Osteoblast (primary cell): ENCODE data around the gene PRIMPOL. TPM values are rescaled to one million over a fixed set of nuclear protein-coding genes. Genes with fewer than 3 reads are reported as not detected.
"Not testable (repeated sequence)": the region's sequence is repeated elsewhere in the genome, so short reads cannot be mapped to it uniquely, and the experiment has no call there.

Source experiments
- DNase-seq: peaks from one replicate; pipeline ENCODE4 v3.0.0; 2011; ENCODE audit warnings: low spot score, mixed read lengths; ENCODE audit not compliant: insufficient read length; ENCODE audit errors: missing footprints
- H2AFZ ChIP-seq: 2 replicates; pipeline ENCODE4 v1.6.0; 2011; ENCODE audit warnings: mild to moderate bottlenecking, low read length
- H3K27ac ChIP-seq: 2 replicates; pipeline ENCODE4 v1.5.1; 2011; ENCODE audit warnings: mild to moderate bottlenecking, low read depth, low read length, moderate library complexity
- H3K27me3 ChIP-seq: 2 replicates; pipeline ENCODE4 v1.6.0; 2012; ENCODE audit warnings: mild to moderate bottlenecking, control low read depth, inconsistent platforms, low read length, moderate library complexity; ENCODE audit not compliant: insufficient read depth
- H3K36me3 ChIP-seq: 2 replicates; pipeline ENCODE4 v1.5.1; 2011; ENCODE audit warnings: mild to moderate bottlenecking, low read length, control low read depth, moderate library complexity; ENCODE audit not compliant: insufficient read depth
- H3K4me1 ChIP-seq: 2 replicates; pipeline ENCODE4 v1.5.1; 2011; ENCODE audit warnings: mild to moderate bottlenecking, low read length, control low read depth, moderate library complexity; ENCODE audit not compliant: insufficient read depth
- H3K4me2 ChIP-seq: 2 replicates; pipeline ENCODE4 v1.6.0; 2011; ENCODE audit warnings: mild to moderate bottlenecking, low read length; ENCODE audit not compliant: insufficient read depth
- H3K4me3 ChIP-seq: fragments of 200-600 bp; sonication (generic); 3 replicates; pipeline ENCODE4 v1.5.1; 2012; ENCODE audit warnings: mild to moderate bottlenecking, low read length, inconsistent platforms; ENCODE audit not compliant: insufficient read depth
- H3K79me2 ChIP-seq: 2 replicates; pipeline ENCODE4 v1.6.0; 2012; ENCODE audit warnings: mild to moderate bottlenecking, low read length, control low read depth, inconsistent platforms; ENCODE audit not compliant: insufficient read depth
- H3K9me3 ChIP-seq: 2 replicates; pipeline ENCODE4 v1.5.1; 2011; ENCODE audit warnings: low read depth, low read length, control low read depth
- H4K20me1 ChIP-seq: 2 replicates; pipeline ENCODE4 v1.6.0; 2012; ENCODE audit warnings: mild to moderate bottlenecking, low read length, control low read depth; ENCODE audit not compliant: insufficient read depth
- CTCF ChIP-seq: IDR thresholded peaks from 2 replicates; pipeline ENCODE4 v1.5.1; 2011; ENCODE audit warnings: mild to moderate bottlenecking, low read depth, low read length, moderate library complexity; ENCODE audit errors: extremely low read depth
- total RNA-seq: library from RNA; depleted of rRNA; stranded (reverse); fragments of >200 nt; gene quantifications from 2 replicates; pipeline ENCODE4 v1.2.3, GENCODE V29; 2012

The PRIMPOL gene
- total RNA-seq, 1 donor = 16.6 TPM

- DNase-seq = peak; percentile 99
- peaks cover 33% of the 10 kb centered on the region for H3K79me2 ChIP-seq
- H2AFZ ChIP-seq = peak within 1 kb of the TSS; percentile 98
- peak within 1 kb of the TSS; percentile 88 for H3K4me3 ChIP-seq
- no peaks in the 10 kb centered on the region for H3K9me3 ChIP-seq
- peaks cover 25% of the 10 kb centered on the region for H3K4me1 ChIP-seq
- no peaks in the 10 kb centered on the region for H3K36me3 ChIP-seq
- H3K27ac ChIP-seq = peak within 1 kb of the TSS; percentile 65
- peak within 1 kb of the TSS; percentile 98 for H3K4me2 ChIP-seq
- TF ChIP-seq CTCF = no peak
- no peaks in the 10 kb centered on the region for H4K20me1 ChIP-seq
- H3K27me3 ChIP-seq = no peaks in the 10 kb centered on the region
Observed at GRCh38 chr4:184733654-184734524, 84.4 kb downstream of the PRIMPOL start, which contains the start of gene CENPU. Gene CENPU, minus strand, starts transcription at chr4:184734096. Its CDS starts 34 bp downstream, at chr4:184734062.

- Histone ChIP-seq H3K79me2 (peaks cover 33% of the 10 kb centered on the region), H4K20me1 (no peaks in the 10 kb centered on the region), H3K4me2 (peak overlapping the region; percentile 96), H3K4me1 (peaks cover 18% of the 10 kb centered on the region), H3K27ac (peak overlapping the region; percentile 59), H3K27me3 (no peaks in the 10 kb centered on the region), H2AFZ (peak overlapping the region; percentile 98), H3K4me3 (peak overlapping the region; percentile 88), H3K36me3 (no peaks in the 10 kb centered on the region), H3K9me3 (no peaks in the 10 kb centered on the region)
- no peak for TF ChIP-seq CTCF
- no peak for DNase-seq
Observed at GRCh38 chr4:184734758-184735157, 85.2 kb downstream of the PRIMPOL start.

- not testable (repeated sequence) for H3K4me2 ChIP-seq, H3K9me3 ChIP-seq, H3K4me3 ChIP-seq, H4K20me1 ChIP-seq, H3K79me2 ChIP-seq, H3K36me3 ChIP-seq, DNase-seq, H3K4me1 ChIP-seq, H3K27ac ChIP-seq, H2AFZ ChIP-seq, H3K27me3 ChIP-seq
Observed at GRCh38 chr4:184739575-184739974, 90.0 kb downstream of the PRIMPOL start.

GRCh38 chr4:184740980-184741391 is 91.4 kb downstream of the PRIMPOL start:
- no peak overlapping the region for H3K4me3 ChIP-seq
- no peaks in the 10 kb centered on the region for H3K79me2 ChIP-seq
- no peak overlapping the region for H3K4me2 ChIP-seq
- H3K4me1 ChIP-seq = peaks cover 2% of the 10 kb centered on the region
- H2AFZ ChIP-seq = no peak overlapping the region
- H4K20me1 ChIP-seq = no peaks in the 10 kb centered on the region
- no peaks in the 10 kb centered on the region for H3K36me3 ChIP-seq
- no peaks in the 10 kb centered on the region for H3K9me3 ChIP-seq
- no peak for DNase-seq
- H3K27ac ChIP-seq = no peak overlapping the region
- no peaks in the 10 kb centered on the region for H3K27me3 ChIP-seq
- no peak for TF ChIP-seq CTCF

GRCh38 chr4:184741651-184742050 is 92.1 kb downstream of the PRIMPOL start:
- not testable (repeated sequence) for H3K4me3 ChIP-seq, H3K27me3 ChIP-seq, DNase-seq, H3K4me1 ChIP-seq, H3K79me2 ChIP-seq, H3K4me2 ChIP-seq, H4K20me1 ChIP-seq, H3K27ac ChIP-seq, H3K9me3 ChIP-seq, H2AFZ ChIP-seq, H3K36me3 ChIP-seq
